ENCODE measurements around the gene ADGRF4.

Gene ADGRF4

DNA sequence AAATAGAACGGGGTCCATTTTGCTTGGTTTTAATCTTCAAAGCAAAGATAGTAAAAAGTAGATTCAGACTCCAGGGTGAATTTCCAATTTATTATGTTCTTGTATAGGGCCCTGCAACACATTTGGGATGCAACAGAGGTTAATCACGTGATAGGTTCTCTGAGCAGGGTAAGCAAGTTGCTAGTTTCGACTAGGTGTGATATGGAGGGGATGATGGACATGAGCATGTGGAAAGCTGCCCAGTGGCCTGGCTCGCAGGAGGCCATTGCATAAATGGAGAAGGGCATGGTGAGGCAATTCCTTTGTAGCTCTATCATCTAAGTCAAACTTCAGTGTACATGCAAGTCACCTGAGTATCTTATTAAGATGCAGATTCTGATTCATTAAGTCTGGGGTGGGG is 17.7 kb upstream of the ADGRF4 start:
- no peak for DNase-seq (ENCODE audit: low read depth in 2 of 3, low spot score in 1 of 3)

DNA sequence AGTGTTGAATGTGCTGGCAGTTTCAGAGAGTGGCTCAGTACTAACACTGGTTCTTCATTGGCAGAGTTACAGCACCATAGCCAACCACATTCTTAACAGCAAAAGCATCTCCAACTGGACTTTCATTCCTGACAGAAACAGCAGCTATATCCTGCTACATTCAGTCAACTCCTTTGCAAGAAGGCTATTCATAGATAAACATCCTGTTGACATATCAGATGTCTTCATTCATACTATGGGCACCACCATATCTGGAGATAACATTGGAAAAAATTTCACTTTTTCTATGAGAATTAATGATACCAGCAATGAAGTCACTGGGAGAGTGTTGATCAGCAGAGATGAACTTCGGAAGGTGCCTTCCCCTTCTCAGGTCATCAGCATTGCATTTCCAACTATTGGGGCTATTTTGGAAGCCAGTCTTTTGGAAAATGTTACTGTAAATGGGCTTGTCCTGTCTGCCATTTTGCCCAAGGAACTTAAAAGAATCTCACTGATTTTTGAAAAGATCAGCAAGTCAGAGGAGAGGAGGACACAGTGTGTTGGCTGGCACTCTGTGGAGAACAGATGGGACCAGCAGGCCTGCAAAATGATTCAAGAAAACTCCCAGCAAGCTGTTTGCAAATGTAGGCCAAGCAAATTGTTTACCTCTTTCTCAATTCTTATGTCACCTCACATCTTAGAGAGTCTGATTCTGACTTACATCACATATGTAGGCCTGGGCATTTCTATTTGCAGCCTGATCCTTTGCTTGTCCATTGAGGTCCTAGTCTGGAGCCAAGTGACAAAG is 17.0 kb upstream of the ADGRF4 start:
- DNase-seq (ENCODE audit: low read depth in 2 of 3, low spot score in 1 of 3): no peak

DNA sequence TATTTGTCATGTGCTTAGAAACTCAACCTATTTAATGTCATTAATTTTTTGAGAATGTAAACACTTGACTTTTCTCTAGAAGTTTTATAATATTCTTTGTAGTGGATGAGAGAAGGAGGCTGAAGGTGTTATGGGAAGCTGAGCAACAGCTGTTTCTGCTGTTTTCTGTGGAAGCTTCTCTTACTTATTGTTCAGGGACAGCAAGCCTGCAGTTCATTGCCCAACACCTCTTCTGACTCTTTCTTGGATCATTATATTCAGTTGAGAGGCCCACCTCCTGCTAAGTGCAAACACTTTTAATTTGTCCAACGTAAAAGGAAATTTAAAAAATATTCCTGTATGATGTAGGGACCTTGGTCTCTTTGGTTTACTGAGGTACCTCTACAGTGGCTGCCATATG is 12.0 kb upstream of the ADGRF4 start:
- DNase-seq (ENCODE audit: low read depth in 2 of 3, low spot score in 1 of 3): no peak

DNA sequence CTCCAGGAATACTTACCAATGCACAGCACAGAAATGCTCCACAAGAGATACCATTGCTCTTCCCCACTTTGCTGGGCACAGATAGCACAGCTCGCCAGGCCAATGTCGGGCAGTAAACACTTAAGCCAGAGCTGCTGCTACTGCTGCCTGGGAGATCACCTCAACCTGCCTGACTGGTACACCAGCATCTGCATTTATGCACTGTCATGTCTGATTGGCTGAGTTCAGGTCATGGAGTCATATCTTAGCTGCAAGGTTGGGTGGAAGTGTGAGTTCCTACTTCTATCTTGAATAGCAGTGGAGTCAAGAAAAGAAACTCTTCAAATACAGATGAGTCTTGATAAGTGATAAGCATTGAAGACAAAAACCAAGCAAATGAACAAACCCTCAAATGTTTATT is 10.9 kb upstream of the ADGRF4 start:
- no peak for DNase-seq (ENCODE audit: low read depth in 2 of 3, low spot score in 1 of 3)

DNA sequence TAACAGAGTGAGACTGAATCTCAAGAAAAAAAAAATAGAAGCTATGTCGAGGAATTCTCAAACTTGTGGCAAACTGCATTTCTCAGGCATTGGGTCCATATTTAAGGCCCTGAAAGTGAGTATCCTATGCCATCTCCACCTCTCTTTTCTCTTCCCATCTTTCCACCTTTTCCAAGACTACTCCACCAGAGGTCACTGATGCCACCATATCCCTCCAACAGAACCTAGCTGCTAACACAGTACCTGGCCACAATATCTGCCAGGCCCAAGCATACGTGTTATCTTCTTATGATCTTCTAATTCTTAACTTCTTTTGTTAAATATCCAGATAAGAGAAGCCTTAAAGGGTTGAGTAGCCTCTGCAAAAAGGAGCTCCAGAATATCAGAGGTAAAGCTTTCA is 8.2 kb upstream of the ADGRF4 start:
- DNase-seq (ENCODE audit: low read depth in 2 of 3, low spot score in 1 of 3): no peak

DNA sequence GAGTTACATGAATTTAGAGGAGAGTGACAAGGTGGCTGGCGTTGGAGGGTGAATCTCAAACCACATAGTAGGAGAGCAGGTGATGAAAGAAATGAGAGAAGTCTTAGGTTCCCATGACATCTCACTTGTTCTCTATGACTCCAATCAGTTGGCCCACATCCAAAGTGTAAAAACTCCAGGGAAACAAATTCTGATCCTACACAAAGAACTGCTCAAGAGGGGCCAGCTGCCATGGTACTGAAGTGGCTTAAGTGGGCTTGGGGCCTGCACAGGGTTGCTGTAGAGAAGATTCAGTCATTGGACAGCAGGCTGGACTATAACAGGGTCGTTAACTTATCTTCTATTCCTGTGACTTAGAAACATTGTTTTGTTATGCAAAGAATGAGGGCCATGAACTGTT is 7.6 kb upstream of the ADGRF4 start:
- DNase-seq (ENCODE audit: low read depth in 2 of 3, low spot score in 1 of 3): no peak

DNA sequence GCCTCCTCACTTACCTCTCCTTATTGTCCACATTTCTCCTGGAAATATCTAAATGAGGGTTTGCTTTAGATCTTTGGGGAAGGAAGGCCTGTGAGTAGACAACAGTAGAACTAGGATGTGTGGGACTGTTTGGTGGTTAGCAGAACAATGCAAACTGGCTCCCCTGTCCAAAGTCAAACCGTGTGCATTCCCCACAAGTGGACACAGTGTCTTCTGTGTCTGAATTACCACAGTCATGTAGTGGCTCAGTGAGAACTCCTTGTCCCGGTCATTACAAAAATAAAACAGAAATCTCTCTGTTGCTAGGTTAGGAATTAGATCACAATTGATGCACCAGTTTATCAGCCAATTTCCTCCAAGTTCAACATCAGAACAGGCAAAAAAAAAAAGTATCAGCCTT is 455 bp upstream of the ADGRF4 start:
- DNase-seq (ENCODE audit: low read depth in 2 of 3, low spot score in 1 of 3): no peak

DNA sequence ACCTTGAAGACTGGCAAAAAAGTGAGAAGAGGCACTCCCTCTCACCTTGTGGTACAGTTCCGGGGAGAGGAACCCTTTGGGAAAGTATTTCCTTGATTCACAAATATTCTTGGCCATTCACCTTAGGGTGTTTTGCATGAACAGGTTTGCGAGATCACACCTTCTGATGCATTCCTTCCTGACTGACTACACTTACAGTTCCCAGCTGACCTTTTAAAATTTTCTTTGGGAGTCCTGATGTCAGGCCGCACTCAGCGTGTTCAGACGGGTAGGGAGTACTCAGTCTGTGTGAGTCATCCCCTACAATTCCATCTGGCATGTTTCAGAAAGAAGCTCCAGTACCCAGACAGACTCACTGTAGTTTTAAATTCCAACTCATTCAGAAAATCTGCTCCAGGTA is 1.7 kb downstream of the ADGRF4 start:
- DNase-seq (ENCODE audit: low read depth in 2 of 3, low spot score in 1 of 3): no peak

DNA sequence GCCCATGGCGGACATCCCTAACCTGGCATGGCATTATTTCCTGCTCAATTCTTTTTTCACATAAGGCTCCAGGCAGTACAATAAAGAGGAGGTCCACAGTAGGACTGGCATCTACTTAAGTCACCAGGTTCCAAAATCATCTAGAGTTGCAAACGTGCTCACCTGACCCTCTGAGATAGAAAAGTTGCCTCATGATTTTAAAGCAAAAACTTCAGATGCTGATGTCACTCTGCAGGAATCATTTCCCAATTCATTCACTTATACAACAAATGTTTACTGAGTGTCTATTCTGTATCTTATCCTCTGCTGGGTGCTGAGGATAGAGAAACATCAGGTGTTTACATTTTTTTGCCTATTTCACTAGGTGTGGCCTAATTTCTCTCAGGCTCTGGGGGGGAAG is 2.2 kb downstream of the ADGRF4 start:
- DNase-seq (ENCODE audit: low read depth in 2 of 3, low spot score in 1 of 3): no peak

DNA sequence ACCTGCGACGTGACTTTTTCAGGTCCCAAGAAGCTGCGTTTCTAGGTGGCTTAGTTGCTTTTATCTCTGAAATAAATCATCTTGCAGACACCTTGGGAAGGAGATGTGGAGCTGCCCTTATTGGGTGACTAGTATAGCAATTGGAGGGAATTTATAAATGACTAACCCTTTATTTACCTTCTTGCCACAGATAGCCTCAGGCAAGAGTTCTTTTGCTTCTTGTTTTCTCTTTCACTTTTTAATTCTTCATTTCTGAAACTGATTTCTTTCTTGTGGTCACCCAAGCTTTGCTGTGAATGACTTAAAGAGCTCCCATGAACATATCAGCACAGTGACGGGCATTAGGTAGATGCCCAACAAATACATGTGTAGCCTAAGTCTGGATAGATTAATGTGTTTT is 3.0 kb downstream of the ADGRF4 start:
- DNase-seq (ENCODE audit: low read depth in 2 of 3, low spot score in 1 of 3): no peak

DNA sequence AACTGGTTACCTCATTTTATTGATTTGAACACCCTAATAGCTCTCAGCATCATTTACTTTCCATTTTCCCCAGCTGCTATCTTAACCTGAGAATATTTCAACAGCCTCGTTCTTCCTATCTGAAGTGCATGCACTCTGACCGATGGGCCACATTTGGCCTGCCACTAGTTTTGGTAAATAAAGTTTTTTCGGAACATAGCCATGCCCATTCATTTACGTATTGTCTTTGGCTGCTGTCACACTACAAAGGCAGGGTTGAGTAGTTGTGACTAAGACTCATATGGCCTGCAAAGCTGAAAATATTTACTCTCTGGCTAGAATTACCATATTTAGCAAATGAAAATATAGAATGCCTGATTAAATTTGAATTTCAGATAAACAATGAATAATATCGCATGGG is 10.8 kb downstream of the ADGRF4 start:
- no peak for DNase-seq (ENCODE audit: low read depth in 2 of 3, low spot score in 1 of 3)

DNA sequence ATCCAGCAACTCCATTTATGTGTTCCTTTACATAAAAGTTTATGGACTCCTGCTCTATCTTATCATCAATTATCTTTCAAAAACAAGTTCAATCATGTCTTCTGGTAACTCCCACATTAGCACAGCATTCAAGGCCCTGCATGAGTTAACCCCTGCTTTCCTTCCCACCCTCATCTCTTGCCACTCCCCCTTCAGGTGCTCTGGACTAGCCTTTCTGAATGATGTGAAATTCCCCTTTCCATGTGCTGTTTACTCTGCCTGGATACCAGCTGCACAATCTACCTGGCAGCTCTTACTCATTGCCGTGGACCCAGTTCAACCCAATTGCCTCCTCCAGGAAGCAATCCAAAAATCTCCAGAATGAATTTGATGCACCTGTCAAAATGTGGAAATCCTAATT is 11.9 kb downstream of the ADGRF4 start:
- no peak for DNase-seq (ENCODE audit: low read depth in 2 of 3, low spot score in 1 of 3)

DNA sequence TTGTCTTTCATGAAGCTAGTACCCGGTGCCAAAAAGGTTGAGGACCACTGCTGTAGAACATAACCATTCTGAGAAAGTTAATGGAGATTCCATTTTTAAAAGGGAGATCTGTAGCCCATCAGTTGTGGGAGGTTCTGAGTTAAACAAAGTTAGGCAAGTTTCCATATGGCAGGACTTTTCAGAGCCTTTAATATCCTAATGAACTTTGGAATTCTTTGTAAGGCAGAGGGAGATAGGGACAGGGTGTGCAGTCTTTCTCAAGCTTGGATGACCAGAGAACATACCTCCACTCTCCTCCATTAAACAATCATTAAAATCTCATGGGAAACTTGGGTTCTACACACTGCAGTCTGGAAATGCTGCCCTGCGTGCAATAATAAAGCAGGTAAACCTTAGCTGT is 14.8 kb downstream of the ADGRF4 start:
- DNase-seq (ENCODE audit: low read depth in 2 of 3, low spot score in 1 of 3): no peak

DNA sequence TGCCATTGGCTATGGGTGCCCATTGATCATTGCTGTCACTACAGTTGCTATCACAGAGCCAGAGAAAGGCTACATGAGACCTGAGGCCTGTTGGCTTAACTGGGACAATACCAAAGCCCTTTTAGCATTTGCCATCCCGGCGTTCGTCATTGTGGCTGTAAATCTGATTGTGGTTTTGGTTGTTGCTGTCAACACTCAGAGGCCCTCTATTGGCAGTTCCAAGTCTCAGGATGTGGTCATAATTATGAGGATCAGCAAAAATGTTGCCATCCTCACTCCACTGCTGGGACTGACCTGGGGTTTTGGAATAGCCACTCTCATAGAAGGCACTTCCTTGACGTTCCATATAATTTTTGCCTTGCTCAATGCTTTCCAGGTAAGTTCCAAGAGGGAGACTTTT is 16.4 kb downstream of the ADGRF4 start:
- DNase-seq (ENCODE audit: low read depth in 2 of 3, low spot score in 1 of 3): no peak

DNA sequence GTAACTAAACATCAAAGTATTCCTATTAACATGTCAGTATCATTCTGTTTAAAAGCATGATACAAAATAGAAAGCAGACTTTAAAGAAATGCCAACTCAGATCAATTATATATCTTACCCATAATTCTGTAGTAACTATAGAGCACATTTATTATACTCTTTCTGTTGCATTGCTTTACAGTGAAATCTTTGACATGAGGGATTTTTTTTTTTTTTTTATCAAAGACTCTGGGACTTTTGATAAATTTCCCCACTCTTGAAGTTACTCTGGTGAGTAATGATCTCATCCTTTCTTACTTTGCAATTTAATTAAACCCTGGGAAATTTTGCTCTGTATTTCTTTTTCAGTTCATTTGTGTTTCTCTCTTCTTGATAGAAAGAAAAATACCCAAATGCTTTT is 17.4 kb downstream of the ADGRF4 start:
- DNase-seq (ENCODE audit: low read depth in 2 of 3, low spot score in 1 of 3): no peak

DNA sequence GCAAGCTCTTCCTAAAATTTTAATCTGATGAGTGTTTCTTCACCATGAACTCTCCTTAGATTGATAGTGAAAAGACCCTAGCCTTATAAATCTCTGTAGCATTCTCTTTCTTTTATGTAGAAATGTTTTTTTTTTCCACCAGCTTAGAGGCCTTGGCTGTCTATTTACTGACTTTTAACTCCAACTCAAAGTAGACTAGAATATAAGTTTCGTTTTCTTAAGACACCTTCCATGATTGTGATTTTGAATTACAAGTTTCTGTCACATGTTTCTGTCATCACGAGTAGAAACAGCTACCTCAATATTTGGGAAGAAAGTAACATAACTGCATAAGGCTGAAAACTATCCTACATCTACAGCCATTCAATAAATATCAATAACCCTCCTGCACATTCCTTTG is 17.8 kb downstream of the ADGRF4 start:
- no peak for DNase-seq (ENCODE audit: low read depth in 2 of 3, low spot score in 1 of 3)

DNA sequence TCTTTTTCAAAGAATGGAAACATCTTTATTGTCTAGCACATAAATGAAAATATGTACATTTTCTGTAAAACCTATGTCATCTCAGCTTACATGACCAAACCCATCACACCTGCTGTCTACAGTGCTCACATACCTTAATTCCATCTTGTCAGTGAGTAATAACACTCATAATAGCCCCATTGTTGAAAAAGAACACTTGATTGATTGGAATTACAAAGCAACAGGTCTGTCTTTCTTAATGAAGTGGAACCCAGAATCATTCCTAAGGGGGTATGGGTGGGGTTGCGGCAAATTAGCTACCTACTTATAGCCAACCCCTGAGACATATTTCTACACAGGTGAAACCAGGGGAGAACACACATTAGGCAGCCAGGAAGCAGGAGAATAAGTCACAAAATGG is 20.2 kb downstream of the ADGRF4 start:
- no peak for DNase-seq (ENCODE audit: low read depth in 2 of 3, low spot score in 1 of 3)

DNA sequence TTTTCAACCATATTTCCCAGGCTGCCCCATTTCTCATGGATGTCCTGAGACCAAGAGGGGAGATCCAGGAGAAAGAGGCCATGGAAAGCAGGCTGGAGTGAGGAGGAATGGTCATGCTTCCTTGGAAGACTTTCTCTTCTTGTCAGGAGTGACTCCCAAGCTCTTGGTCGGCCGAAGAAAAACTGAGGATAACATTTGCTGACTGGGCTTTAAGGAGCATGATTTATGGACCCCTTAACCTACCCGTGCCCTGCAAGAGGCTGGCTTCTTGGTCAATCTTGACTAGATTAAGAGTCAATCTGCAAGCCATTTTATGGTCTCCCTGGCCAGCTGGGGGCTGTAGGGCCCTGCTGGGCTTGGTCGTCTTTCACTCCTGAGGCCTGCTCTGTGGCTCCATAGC is 22.8 kb downstream of the ADGRF4 start:
- DNase-seq (ENCODE audit: low read depth in 2 of 3, low spot score in 1 of 3): no peak

DNA sequence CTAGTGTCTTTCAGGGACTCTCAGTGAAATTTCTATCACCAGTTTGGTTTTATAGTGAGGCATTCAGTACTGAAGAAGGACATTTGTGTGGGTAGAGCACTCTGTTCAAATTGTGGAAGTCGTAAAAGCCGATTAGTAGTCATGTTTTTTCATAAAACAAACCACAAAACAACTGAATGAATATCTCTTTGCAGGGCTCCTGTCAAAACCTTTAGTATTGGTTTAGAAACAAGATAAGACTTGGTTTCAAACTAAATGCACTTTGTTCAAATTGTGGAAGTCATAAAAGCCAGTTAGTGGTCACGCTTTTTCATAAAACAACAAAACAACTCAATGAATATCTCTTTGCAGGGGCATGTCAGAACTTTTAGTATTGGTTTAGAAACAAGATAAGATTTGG is 23.8 kb downstream of the ADGRF4 start:
- DNase-seq (ENCODE audit: low read depth in 2 of 3, low spot score in 1 of 3): no peak

DNA sequence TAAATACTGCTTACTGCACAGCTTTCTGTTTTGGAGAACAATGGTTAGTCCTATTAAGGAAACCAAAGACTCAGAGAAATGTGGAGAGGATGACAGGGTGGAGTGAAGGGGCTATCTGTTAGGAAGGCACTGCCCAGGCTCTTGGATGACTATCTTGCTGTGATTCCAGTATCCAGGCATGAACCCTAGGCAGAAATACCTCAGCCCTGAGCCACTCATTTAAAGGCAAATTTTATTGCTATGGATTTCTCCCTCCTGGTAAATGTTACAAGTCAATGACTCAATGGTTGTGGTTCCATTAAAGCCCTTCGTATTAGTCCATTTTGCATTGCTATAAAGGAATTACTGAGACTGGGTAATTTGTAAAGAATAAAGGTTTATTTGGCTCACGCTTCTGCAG is 25.9 kb downstream of the ADGRF4 start:
- no peak for DNase-seq (ENCODE audit: low read depth in 2 of 3, low spot score in 1 of 3)

DNA sequence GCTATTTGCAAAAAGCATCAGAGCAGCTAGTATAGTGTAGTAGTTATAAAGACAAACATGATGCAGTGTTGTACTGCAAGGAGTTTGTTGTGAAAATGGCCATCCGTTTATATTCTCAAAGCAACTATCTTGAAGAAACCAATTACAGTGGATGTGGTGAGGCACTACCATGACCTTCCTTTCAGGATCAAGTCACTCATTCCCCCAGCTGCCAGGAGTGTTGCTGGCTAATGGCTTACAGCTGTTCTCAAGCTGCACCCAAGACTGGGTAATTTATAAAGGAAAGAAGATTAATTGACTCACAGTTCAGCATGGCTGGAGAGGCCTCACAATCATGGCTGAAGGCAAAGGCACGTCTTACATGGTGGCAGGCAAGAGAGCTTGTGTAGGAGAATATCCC is 29.0 kb downstream of the ADGRF4 start:
- DNase-seq (ENCODE audit: low read depth in 2 of 3, low spot score in 1 of 3): no peak

DNA sequence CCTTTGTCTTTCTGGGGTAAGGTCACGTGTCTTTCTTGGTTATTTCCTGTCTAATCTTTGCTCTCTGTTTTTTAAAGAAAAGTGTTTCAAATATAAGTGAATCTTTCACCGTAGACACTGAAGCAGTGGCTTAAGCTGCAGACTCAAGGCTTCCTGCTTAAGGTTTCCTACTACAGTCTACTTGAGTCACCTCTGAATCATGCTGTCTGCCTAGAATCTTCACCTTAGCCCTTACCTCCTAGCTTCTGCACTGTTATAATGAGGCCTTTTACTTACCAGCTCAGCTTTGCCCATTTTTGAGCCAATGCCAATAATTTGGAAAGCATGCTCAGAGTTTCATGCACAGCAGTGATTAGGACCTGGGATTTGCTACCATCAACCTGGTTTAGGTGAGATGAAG is 30.6 kb downstream of the ADGRF4 start:
- no peak for DNase-seq (ENCODE audit: low read depth in 2 of 3, low spot score in 1 of 3)

DNA sequence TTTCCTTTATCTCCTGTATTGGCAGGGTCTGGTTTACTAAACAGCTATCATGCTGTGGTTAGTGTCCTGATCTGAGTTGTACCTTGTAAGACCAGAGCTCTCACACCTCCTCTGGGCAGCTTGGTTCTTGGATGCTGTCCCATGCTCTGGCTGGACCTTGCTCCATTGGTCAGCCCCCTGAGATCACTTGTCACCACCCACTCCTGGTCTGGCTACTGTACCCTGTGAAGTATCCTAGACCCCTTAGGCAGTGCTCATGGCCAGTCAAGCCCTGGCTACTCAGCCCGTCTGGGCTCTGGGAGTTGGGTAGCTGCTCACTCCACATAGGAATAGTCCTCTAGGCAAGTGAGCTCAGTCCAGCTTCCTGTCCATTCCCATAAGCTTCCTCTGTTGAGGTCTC is 31.1 kb downstream of the ADGRF4 start:
- DNase-seq (ENCODE audit: low read depth in 2 of 3, low spot score in 1 of 3): no peak
